Measurements from ENCODE around the gene PTOV1.

PTOV1 gene

GRCh38 chr19:49830766-49831165 lies 20.2 kb upstream of the PTOV1 start:
- no peak for DNase-seq
- Histone ChIP-seq H3K27me3 (no peaks in the 10 kb centered on the region), H3K27ac (no peak overlapping the region), H3K4me1 (peaks cover 0 to under 1% (median 0%) of the 10 kb centered on the region in 4 donors), H3K9me3 (no peaks in the 10 kb centered on the region), H3K4me3 (no peak overlapping the region), H3K36me3 (peaks cover 46 to 89% (median 75%) of the 10 kb centered on the region in 3 donors)
- intact Hi-C loops (cut with DNase I; ENCODE audit: low total_unique reads): no loop called here
- TF ChIP-seq CTCF (IDR thresholded peaks at IDR 0.05): no peak

- H3K27me3 ChIP-seq: no peaks in the 10 kb centered on the region
- DNase-seq: no peak
- H3K36me3 ChIP-seq: peaks cover 52 to 97% (median 84%) of the 10 kb centered on the region in 3 donors
- H3K27ac ChIP-seq: no peak overlapping the region
- no peaks in the 10 kb centered on the region for H3K4me1 ChIP-seq
- no peak overlapping the region for H3K4me3 ChIP-seq
- intact Hi-C loops (cut with DNase I; ENCODE audit: low total_unique reads): no loop called here
- no peaks in the 10 kb centered on the region for H3K9me3 ChIP-seq
- TF ChIP-seq CTCF (IDR thresholded peaks at IDR 0.05): no peak
Observed at GRCh38 chr19:49831592-49831991, 19.4 kb upstream of the PTOV1 start.

GRCh38 chr19:49832556-49832955 lies 18.4 kb upstream of the PTOV1 start:
- no peaks in the 10 kb centered on the region for H3K4me1 ChIP-seq
- peaks cover 61 to 98% (median 92%) of the 10 kb centered on the region in 3 donors for H3K36me3 ChIP-seq
- no peak for DNase-seq
- H3K9me3 ChIP-seq: no peaks in the 10 kb centered on the region
- H3K27me3 ChIP-seq: no peaks in the 10 kb centered on the region
- H3K4me3 ChIP-seq: no peak overlapping the region
- H3K27ac ChIP-seq: no peak overlapping the region
- intact Hi-C loops (cut with DNase I; ENCODE audit: low total_unique reads): no loop called here
- TF ChIP-seq CTCF (IDR thresholded peaks at IDR 0.05): no peak

- H3K27ac ChIP-seq: no peak overlapping the region
- no peaks in the 10 kb centered on the region for H3K9me3 ChIP-seq
- H3K36me3 ChIP-seq: peaks cover 70 to 100% (median 96%) of the 10 kb centered on the region in 3 donors
- no peak overlapping the region for H3K4me3 ChIP-seq
- intact Hi-C loops (cut with DNase I; ENCODE audit: low total_unique reads): no loop called here
- TF ChIP-seq CTCF (IDR thresholded peaks at IDR 0.05): no peak
- H3K27me3 ChIP-seq: no peaks in the 10 kb centered on the region
- no peak for DNase-seq
- H3K4me1 ChIP-seq: no peaks in the 10 kb centered on the region
Observed at GRCh38 chr19:49833599-49833998, 17.4 kb upstream of the PTOV1 start.

- H3K36me3 ChIP-seq: peaks cover 83 to 97% (median 92%) of the 10 kb centered on the region in 3 donors
- DNase-seq: no peak
Observed at GRCh38 chr19:49835562-49835961, 15.4 kb upstream of the PTOV1 start.

More at GRCh38 chr19:49835562-49835961, 15.4 kb upstream of the PTOV1 start:
- intact Hi-C loops (cut with DNase I; ENCODE audit: low total_unique reads): loop anchor here (5.0 kb wide), 1 partner anchor 322 kb away; no protein-coding TSS in a partner anchor
- no peak for TF ChIP-seq CTCF (IDR thresholded peaks at IDR 0.05)
- no peaks in the 10 kb centered on the region for H3K4me1 ChIP-seq
- H3K9me3 ChIP-seq: no peaks in the 10 kb centered on the region
- H3K27ac ChIP-seq: no peak overlapping the region
- no peak overlapping the region for H3K4me3 ChIP-seq
- H3K27me3 ChIP-seq: no peaks in the 10 kb centered on the region

All from tibial artery (tissue), 4 donors.